ENCODE measurements around the gene SMIM8. TPM values are rescaled to one million over a fixed set of nuclear protein-coding genes. Genes with fewer than 3 reads are reported as not detected.

Gene SMIM8
- total RNA-seq, result 4.0 and 5.2 TPM in 2 replicates

GRCh38 chr6:87322304-87323212 lies at the start of gene SMIM8:
Gene SMIM8 (plus strand): TSS chr6:87322588. CDS start chr6:87337032, 14,444 bp downstream.

GRCh38 chr6:87344731-87345130 lies 22.3 kb downstream of the SMIM8 start, which contains the start of gene C6orf163:
Gene C6orf163 (plus strand): TSS chr6:87344813. CDS start chr6:87345100, 287 bp downstream.

Other genes with a start within 250 kb of the SMIM8 start
- not detected in 2 replicates for gene CGA, start 227.5 kb upstream of the SMIM8 start, total RNA-seq
- 5.7 and 5.8 TPM in 2 replicates for gene ZNF292, start 167.0 kb upstream of the SMIM8 start, total RNA-seq
- not detected in 2 replicates for gene GJB7, start 6.7 kb downstream of the SMIM8 start, total RNA-seq
- 0.34 and 0.74 TPM in 2 replicates for gene C6orf163, start 22.2 kb downstream of the SMIM8 start, total RNA-seq
- 0.15 and 0.17 TPM in 2 replicates for gene CFAP206, start 85.4 kb downstream of the SMIM8 start, total RNA-seq
- gene SLC35A1, start 150.4 kb downstream of the SMIM8 start, total RNA-seq, result 10.4 and 11.9 TPM in 2 replicates

Data from bronchus fibroblast of lung (primary cell).